A673 (cell line): ENCODE data around the gene ERC1. TPM values are rescaled to one million over a fixed set of nuclear protein-coding genes. Genes with fewer than 3 reads are reported as not detected.
"Not testable (repeated sequence)": the region's sequence is repeated elsewhere in the genome, so short reads cannot be mapped to it uniquely, and the experiment has no call there.

Source experiments
- BruUV-seq: library from RNA; stranded (reverse); fragments of 400-500 nt; replicated peaks from 2 replicates; lab custom pipeline; 2021; lab: Mats Ljungman, UMichigan
- CTCF ChIA-PET: fragments of 300-600 bp; sonication (Branson Sonifier 250); formaldehyde crosslinking; loops from one replicate; lab custom pipeline; 2022; ENCODE audit warnings: antibody characterized with exemption; lab: Charles Lee
- POLR2A ChIA-PET: fragments of 300-600 bp; sonication (Branson Sonifier 250); formaldehyde crosslinking; loops from one replicate; lab custom pipeline; 2022; ENCODE audit warnings: antibody characterized with exemption; ENCODE audit not compliant: low non-redundant PET; lab: Charles Lee
- DNase-seq: peaks from one replicate; pipeline ENCODE4 v3.0.0-alpha.2; 2015; ENCODE audit warnings: low spot score
- H3K27ac ChIP-seq: fragments of 200-600 bp; sonication (generic); 2 replicates; pipeline ENCODE4 v1.5.1; 2016; ENCODE audit warnings: mixed run types, low read depth, mild to moderate bottlenecking, mixed read lengths, antibody characterized with exemption, low read length; ENCODE audit not compliant: poor library complexity, severe bottlenecking
- H3K27me3 ChIP-seq: fragments of 200-600 bp; sonication (generic); replicated peaks from 2 replicates; pipeline ENCODE4 v1.6.1; 2017; ENCODE audit warnings: mixed run types, low read depth, mild to moderate bottlenecking, mixed read lengths, antibody characterized with exemption, low read length; ENCODE audit not compliant: insufficient read depth, poor library complexity
- H3K36me3 ChIP-seq: fragments of 200-600 bp; sonication (generic); 2 replicates; pipeline ENCODE4 v1.6.1; 2016; ENCODE audit warnings: mixed run types, mild to moderate bottlenecking, mixed read lengths, antibody characterized with exemption, low read length; ENCODE audit not compliant: insufficient read depth, poor library complexity, severe bottlenecking
- H3K4me1 ChIP-seq: fragments of 200-600 bp; sonication (generic); 2 replicates; pipeline ENCODE4 v1.6.1; 2017; ENCODE audit warnings: mixed run types, mild to moderate bottlenecking, mixed read lengths, antibody characterized with exemption, low read length; ENCODE audit not compliant: insufficient read depth, poor library complexity, severe bottlenecking
- H3K4me3 ChIP-seq: fragments of 200-600 bp; sonication (generic); 2 replicates; pipeline ENCODE4 v1.5.1; 2016; ENCODE audit warnings: low read depth, mixed run types, mild to moderate bottlenecking, mixed read lengths, low read length; ENCODE audit not compliant: poor library complexity, severe bottlenecking
- H3K9me3 ChIP-seq: fragments of 200-600 bp; sonication (generic); 2 replicates; pipeline ENCODE4 v1.6.1; 2016; ENCODE audit warnings: mixed run types, low read depth, mild to moderate bottlenecking, mixed read lengths, antibody characterized with exemption, low read length; ENCODE audit not compliant: poor library complexity, severe bottlenecking
- EZH2 ChIP-seq: fragments of 200-600 bp; sonication (generic); IDR thresholded peaks from 2 replicates; pipeline ENCODE4 v1.6.1; 2017; ENCODE audit warnings: borderline replicate concordance, low read depth, mild to moderate bottlenecking, mixed read lengths, antibody characterized with exemption, low read length; ENCODE audit not compliant: poor library complexity, severe bottlenecking
- intact Hi-C: fragments of 100-400 bp; cut with micrococcal nuclease; formaldehyde crosslinking; loops from one replicate; pipeline ENCODE4 v1.10.0; 2022; ENCODE audit not compliant: unreplicated experiment
- total RNA-seq: library from RNA; stranded (reverse); gene quantifications from 2 replicates; pipeline ENCODE4 v1.2.3, GENCODE V29; 2021
- TF ChIP-seq, protein P1 (sequence below): fragments of 300-800, 200-600 bp; sonication (generic); conservative IDR thresholded peaks from 2 replicates; pipeline ENCODE4 v1.5.1; 2017; ENCODE audit warnings: low read depth, mild to moderate bottlenecking, antibody characterized with exemption, low read length, moderate library complexity, mixed read lengths

The ERC1 gene
- total RNA-seq, 1 experiment from 2014 or later: 60.7 TPM

DNA sequence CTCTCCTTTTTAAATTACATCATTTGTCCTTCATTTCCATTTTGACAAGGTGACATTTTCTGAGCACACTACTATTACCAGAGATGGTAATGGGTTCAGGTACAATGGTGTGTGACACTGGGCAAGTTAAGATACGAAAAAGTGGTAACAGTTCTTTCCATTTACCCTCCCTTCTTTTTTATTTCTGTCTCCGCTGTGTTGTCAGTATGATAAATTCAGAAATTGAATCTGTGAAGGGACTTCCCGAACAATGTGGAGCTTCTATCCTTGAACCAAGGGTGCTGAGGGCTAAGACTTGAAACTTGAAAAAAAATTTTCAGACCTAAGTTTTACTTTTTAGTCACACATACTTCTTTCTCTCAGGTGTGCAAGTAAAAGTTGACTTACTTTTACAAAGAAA lies 103.7 kb downstream of the ERC1 start:
- no TSS peak for BruUV-seq
- no peak overlapping the region for H3K27ac ChIP-seq

DNA sequence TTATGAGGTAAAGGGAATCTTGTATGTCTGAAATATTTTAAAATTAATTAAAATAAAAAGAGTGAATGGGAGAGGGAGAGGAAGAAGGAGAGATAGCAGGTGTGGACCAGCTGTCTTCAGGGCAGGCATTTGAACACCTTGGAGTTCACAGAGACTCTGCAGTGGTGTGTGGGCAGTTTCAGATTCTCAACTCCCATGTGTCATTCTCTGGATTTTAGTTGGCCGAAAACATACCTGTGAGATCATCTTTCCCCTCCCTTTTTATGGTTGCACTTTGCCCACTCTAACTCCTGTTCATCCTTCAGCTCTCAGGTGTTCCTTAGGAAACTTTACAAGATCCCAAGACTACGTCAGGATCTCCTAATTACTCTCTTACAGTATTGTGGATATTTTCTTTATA lies 108.1 kb downstream of the ERC1 start:
- POLR2A ChIA-PET: no interaction called here
- TF ChIP-seq, protein P1, sequence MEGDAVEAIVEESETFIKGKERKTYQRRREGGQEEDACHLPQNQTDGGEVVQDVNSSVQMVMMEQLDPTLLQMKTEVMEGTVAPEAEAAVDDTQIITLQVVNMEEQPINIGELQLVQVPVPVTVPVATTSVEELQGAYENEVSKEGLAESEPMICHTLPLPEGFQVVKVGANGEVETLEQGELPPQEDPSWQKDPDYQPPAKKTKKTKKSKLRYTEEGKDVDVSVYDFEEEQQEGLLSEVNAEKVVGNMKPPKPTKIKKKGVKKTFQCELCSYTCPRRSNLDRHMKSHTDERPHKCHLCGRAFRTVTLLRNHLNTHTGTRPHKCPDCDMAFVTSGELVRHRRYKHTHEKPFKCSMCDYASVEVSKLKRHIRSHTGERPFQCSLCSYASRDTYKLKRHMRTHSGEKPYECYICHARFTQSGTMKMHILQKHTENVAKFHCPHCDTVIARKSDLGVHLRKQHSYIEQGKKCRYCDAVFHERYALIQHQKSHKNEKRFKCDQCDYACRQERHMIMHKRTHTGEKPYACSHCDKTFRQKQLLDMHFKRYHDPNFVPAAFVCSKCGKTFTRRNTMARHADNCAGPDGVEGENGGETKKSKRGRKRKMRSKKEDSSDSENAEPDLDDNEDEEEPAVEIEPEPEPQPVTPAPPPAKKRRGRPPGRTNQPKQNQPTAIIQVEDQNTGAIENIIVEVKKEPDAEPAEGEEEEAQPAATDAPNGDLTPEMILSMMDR: no peak
- TF ChIP-seq EZH2: no peak
- DNase-seq: no peak
- Histone ChIP-seq H3K4me3 (no peak overlapping the region), H3K36me3 (no peaks in the 10 kb centered on the region), H3K27ac (no peak overlapping the region), H3K4me1 (no peaks in the 10 kb centered on the region), H3K27me3 (no peaks in the 10 kb centered on the region), H3K9me3 (no peaks in the 10 kb centered on the region)
- no TSS peak for BruUV-seq
- CTCF ChIA-PET: no interaction called here
- intact Hi-C loops: loop anchor here (10.0 kb wide), 1 partner anchor 284 kb away; no protein-coding TSS in a partner anchor

More for the DNA sequence above, 103.7 kb downstream of the ERC1 start:
- ChIA-PET POLR2A (no interaction called here), CTCF (no interaction called here)
- intact Hi-C loops: loop anchor here (5.0 to 10.0 kb wide), 3 partner anchors 107 to 280 kb away; no protein-coding TSS in a partner anchor
- DNase-seq: no peak
- no peak for TF ChIP-seq EZH2
- TF ChIP-seq, protein P1: no peak
- no peaks in the 10 kb centered on the region for H3K36me3 ChIP-seq
- H3K27me3 ChIP-seq: no peaks in the 10 kb centered on the region
- H3K9me3 ChIP-seq: no peaks in the 10 kb centered on the region
- no peaks in the 10 kb centered on the region for H3K4me1 ChIP-seq
- H3K4me3 ChIP-seq: no peak overlapping the region

DNA sequence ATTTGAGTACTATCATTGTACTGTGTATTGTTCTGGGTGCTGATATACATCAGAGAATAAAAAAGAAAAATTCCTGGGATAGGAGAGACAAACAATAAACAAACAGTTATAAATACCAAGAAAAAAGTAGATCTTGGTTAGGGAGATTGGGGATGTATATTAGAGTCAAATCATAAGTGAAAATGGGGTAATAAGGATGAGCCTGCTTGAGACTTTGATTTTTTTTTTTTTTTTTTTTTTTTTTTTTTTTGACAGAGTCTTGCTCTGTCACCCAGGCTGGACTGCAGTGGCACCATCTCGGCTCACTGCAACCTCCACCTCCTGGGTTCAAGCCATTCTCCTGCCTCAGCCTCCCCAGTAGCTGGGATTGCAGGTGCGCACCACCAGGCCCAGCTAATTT lies 108.6 kb downstream of the ERC1 start:
- H3K27me3 ChIP-seq, BruUV-seq, POLR2A ChIA-PET, H3K36me3 ChIP-seq, CTCF ChIA-PET, H3K4me3 ChIP-seq, DNase-seq, H3K4me1 ChIP-seq, H3K27ac ChIP-seq, H3K9me3 ChIP-seq: not testable (repeated sequence)
- intact Hi-C loops: loop anchor here (10.0 kb wide), 1 partner anchor 285 kb away; no protein-coding TSS in a partner anchor

DNA sequence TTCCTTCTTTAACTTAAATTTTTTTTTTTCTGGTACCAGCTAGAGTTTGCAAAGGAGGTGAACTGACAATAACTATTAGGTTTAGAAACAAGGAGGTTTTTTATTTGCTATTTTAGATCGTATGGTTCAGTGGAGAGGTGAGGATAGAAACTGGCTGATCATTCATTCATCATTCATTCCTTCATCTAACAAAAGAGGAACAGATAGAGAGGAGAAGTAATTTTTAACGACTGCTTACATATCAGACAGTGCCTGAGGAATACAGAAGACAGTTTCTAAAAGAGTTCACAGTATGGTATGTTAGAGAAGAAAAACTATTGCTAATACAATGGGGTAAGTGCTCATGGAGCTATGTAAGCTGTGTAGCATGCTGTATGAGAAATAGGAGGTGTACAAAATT lies 111.1 kb downstream of the ERC1 start:
- intact Hi-C loops: no loop called here
- no peak for DNase-seq
- no peaks in the 10 kb centered on the region for H3K36me3 ChIP-seq
- no peaks in the 10 kb centered on the region for H3K27me3 ChIP-seq
- H3K4me3 ChIP-seq: no peak overlapping the region
- ChIA-PET POLR2A (no interaction called here), CTCF (no interaction called here)
- H3K27ac ChIP-seq: no peak overlapping the region
- no peaks in the 10 kb centered on the region for H3K4me1 ChIP-seq
- BruUV-seq: no TSS peak
- no peak for TF ChIP-seq EZH2
- TF ChIP-seq, protein P1: no peak
- no peaks in the 10 kb centered on the region for H3K9me3 ChIP-seq
